ENCODE measurements around the gene LMO1.
A peak's percentile ranks its signal among the peaks of the same experiment; 100 is the strongest.

DNA sequence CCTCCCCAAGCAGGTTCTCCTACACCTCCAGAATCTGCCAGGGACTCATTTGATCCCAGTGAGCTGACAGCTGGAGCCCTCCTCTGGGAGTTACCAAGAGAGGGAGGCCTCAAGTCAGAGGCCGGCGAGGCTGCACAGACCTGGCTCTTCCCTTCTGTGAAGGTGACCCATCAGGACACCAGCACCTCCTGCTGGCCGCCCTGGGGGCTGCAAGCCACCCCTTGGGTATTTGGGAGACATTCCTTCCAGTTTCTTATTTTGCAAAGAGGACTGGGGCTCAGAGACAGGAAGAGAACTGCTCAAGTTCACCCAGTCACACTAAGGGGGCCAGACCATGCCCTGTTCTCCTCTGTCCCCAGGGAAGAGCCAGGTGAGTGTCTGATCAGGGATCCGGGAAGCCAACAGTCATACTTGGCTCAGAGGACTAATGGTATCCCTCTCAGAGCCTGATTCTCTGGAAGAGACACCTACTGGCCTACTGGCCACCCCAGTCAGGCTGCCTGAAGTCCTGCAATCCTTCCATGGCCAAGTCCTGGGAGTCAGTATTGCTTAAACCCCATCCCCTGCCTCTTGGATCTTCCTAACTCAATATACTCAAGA is 54.4 kb downstream of the LMO1 start:
- TF ChIP-seq, protein P1, sequence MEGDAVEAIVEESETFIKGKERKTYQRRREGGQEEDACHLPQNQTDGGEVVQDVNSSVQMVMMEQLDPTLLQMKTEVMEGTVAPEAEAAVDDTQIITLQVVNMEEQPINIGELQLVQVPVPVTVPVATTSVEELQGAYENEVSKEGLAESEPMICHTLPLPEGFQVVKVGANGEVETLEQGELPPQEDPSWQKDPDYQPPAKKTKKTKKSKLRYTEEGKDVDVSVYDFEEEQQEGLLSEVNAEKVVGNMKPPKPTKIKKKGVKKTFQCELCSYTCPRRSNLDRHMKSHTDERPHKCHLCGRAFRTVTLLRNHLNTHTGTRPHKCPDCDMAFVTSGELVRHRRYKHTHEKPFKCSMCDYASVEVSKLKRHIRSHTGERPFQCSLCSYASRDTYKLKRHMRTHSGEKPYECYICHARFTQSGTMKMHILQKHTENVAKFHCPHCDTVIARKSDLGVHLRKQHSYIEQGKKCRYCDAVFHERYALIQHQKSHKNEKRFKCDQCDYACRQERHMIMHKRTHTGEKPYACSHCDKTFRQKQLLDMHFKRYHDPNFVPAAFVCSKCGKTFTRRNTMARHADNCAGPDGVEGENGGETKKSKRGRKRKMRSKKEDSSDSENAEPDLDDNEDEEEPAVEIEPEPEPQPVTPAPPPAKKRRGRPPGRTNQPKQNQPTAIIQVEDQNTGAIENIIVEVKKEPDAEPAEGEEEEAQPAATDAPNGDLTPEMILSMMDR (IDR thresholded peaks at IDR 0.05) = peak in 2 of 3 experiments; percentile 25 to 29
- no peak for TF ChIP-seq POLR2A (IDR thresholded peaks at IDR 0.05)

All from testis (tissue), 2 donors.